GM18867 (cell line): ENCODE measurements around the gene CAPN11.
A peak's percentile ranks its signal among the peaks of the same experiment; 100 is the strongest.

ENCODE experiments used
- ATAC-seq: cut with Tn5 transposase; IDR thresholded peaks from one replicate; pipeline ENCODE4 v1.9.1; 2021; ENCODE audit warnings: mild to moderate bottlenecking, moderate library complexity; ENCODE audit not compliant: unreplicated experiment

CAPN11 gene

GRCh38 chr6:44158770-44159228 is at the start of gene CAPN11:
CAPN11 (plus strand) TSS chr6:44158820; CDS start chr6:44158849, 29 bp downstream.
- no peak for ATAC-seq

DNA sequence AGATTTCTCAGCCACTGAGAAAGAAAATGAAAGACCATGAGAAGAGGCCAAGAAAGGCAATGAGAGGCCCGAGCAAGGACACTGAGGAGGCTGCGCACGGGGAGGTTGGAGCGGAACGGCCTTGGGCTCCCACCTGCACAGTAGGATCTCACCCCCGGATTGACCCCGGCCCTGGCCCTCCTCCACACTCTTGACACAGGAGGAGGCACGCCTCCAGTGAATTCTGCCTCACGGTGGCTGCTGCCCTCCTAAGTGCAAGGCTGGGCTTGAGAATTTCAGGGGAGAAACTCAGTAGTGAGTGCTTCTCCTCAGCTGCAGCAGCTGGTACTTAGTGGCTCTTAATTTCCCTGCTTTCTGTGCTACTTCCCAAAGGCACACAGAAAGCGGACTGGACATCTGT is 49.4 kb upstream of the CAPN11 start:
- no peak for ATAC-seq

DNA sequence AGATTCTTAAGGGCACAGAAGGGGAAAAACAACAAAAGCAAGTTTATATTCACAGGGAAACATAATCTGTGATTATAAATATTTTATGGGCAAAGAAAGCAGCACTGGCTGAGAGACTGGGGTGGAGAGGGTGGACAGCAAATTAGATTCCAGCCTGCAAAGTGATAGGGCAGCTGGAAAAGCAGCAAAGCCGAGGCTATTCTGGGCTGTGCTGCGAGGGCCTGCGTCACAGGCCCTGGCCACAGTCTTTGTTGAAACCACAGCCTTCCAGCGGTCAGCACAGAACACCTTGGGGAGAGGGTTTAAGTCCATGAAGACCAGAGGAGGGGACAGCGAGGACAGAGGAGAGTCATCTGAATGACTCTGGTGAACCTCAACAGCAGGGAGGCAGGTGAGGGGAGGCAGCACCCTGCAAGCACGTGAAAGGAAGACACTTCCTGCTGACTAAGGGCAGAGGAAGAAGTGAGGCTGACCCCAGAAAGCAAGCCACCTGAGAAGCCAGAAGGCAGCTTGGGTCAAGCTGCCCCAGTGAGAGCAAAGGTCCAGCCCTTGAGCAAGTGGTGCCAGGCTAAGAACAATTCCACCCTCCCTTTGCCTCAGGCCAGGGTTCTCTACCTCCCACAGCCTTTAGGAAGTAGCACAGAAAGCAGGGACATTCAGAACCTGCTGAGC is 48.5 kb upstream of the CAPN11 start:
- ATAC-seq: no peak

- ATAC-seq: no peak
Observed at GRCh38 chr6:44110966-44111365, 47.7 kb upstream of the CAPN11 start.

GRCh38 chr6:44111434-44112417 is 46.9 kb upstream of the CAPN11 start:
- no peak for ATAC-seq

DNA sequence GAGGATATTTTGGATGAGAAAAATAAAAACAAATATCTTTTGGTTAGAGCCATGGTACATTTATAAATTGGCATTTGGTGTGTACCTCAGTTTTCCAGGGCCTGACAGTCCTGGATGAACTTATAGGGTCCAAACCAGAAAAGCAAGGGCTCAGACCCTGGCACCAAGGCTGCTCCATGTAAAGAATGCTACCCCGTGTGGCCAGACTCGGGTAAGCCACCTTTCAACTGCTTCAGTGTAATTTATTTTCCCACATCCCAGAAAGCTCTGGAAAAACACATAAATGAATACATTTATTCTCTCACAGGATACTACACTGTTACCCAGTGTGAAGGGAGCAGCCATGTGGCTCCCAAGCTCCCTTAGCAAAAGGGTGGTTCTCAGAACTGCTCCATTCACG is 45.2 kb upstream of the CAPN11 start:
- ATAC-seq: no peak

DNA sequence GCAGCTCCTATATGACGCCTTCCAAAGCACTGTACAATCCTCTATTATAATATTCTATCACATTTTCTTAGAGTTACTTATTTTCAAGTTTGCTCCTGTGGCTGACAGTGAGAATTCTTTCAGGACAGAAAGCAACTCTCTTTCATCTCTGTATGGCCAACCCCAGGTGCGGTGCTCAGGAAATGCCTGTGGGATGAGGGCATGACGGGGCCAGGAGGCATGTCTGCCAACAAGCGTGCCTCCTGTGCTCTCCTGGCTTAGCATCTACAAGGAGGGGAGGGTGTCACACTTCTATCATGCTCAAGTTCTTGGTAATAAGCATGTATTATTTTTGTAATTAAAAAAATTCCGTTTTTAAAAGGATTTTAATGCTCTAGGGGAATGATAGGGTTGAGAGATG is 42.8 kb upstream of the CAPN11 start:
- no peak for ATAC-seq

GRCh38 chr6:44116641-44117382 is 41.8 kb upstream of the CAPN11 start:
- ATAC-seq: no peak

DNA sequence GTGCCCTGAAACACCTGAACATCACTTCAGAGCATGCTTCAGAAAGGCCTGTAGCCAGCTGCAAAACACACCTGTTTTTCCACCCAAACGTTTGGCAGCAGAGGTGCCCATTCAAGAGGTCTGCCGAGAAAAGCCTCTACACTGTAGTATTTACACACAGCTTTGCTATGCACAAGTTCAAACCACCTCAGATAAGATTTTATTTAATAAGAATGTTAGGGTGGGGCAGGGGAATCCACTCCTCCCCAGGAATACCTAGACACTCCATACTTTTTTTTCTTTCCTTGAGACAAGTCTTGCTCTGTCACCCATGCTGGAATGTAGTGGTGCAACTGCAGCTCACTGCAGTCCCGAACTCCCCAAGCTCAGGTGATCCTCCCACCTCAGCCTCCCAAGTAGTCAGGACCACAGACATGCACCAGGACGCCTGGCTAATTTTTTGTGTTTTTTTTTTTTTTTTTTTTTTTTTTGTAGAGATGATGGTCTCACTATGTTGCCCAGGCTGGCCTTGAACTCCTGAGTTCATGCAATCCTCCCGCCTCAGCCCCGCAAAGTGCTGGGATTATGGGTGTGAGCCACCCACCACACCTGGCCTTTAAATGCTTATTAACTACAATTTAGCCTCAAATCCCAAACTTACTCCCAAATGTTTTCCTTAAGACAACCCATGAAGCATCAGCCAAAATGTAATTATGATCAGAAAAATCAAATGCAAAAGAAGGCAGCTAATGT is 41.1 kb upstream of the CAPN11 start:
- no peak for ATAC-seq

DNA sequence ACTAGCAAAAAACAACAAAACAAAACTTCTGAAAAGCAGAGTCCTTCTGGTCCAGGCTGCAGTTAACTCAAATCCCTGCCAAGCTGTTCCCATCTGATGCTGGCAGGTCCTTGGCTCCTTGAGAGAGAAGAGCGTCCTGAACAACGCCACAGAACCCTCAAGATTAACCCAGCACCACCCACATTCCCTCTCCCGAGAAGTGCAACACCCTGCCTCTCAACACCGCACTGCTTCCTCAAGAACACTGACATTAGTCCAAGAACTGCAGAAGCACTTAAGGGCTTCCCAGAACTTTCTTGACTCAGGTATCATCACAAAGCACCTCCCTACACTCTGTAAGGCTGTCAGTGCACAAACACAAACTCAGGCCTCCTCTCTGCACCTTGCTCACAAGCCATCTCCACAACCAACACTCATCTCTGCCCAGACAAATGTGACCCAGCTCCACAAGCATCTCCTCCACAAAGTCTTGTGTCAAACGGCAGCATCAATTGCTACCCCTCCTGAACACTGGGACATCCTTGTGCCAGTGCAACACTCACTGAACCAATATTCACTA is 38.8 kb upstream of the CAPN11 start:
- no peak for ATAC-seq

GRCh38 chr6:44120692-44121443 is 37.8 kb upstream of the CAPN11 start:
- no peak for ATAC-seq

DNA sequence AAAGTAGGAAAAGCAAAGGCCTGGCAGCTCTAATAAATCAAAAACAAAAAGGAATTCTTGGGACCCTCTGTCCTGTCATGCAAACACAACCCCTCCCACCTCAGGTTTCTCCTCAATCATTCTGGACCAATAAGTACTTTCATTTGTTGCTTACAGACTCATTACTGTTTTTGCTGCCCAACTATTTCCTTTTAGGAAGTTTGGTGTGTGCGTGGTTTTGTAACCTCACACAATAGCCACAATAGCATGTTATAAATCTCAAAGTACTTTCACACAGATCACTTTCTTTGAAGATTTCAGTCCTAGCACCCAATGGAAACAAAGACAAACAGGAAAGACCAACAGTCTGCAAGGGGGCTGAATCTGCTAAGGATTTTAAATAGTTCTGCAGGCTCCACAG is 35.8 kb upstream of the CAPN11 start:
- ATAC-seq: no peak

GRCh38 chr6:44123544-44123943 is 35.1 kb upstream of the CAPN11 start:
- ATAC-seq: no peak

DNA sequence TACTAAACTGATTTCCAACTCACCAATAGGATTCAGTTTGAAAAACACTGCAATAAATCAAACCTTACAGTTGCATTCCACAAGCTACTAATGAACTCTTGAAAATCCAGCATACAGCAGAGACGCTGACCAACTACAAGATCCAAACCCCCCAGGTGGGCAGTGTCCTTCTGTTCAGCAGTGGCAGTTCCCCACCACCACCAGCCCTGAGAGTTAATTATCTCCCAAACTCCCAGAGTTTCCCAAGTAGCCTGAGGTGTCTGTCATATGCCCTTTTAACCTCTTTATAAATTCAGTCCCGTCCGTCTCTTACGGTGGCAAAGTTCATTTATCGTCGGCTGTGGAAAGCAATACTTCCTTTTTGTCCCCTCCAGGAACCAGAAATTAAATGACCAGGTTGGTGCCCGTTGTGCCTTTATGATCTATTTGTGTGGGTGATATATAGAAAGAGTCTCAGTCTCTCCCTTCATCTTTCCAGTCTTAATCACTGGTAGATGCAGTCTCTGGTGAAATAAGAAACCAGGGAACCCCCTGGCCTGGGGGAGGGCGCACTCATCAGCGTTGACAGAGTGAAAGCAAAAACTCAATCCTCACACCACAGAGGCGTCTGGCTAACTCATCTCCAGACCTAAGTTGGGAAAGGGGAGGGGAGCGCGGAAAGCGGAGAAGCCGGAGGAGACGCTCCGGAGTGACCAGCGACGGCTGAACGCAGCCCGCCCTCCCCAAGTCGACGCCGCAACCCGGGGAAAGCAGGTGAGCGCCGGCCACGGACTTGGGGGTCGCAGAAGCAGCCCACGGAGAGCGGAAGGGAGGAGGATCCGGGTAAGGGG is 32.1 kb upstream of the CAPN11 start:
- peak; percentile 49 for ATAC-seq

GRCh38 chr6:44127186-44128019 is 31.2 kb upstream of the CAPN11 start, which contains the start of the genes MRPL14 and TMEM63B:
MRPL14 (minus strand) TSS chr6:44127452; CDS start chr6:44116611, 10,841 bp downstream.
TMEM63B (plus strand) TSS chr6:44127554; CDS start chr6:44134585, 7,031 bp downstream.
- peak; percentile 76 for ATAC-seq

DNA sequence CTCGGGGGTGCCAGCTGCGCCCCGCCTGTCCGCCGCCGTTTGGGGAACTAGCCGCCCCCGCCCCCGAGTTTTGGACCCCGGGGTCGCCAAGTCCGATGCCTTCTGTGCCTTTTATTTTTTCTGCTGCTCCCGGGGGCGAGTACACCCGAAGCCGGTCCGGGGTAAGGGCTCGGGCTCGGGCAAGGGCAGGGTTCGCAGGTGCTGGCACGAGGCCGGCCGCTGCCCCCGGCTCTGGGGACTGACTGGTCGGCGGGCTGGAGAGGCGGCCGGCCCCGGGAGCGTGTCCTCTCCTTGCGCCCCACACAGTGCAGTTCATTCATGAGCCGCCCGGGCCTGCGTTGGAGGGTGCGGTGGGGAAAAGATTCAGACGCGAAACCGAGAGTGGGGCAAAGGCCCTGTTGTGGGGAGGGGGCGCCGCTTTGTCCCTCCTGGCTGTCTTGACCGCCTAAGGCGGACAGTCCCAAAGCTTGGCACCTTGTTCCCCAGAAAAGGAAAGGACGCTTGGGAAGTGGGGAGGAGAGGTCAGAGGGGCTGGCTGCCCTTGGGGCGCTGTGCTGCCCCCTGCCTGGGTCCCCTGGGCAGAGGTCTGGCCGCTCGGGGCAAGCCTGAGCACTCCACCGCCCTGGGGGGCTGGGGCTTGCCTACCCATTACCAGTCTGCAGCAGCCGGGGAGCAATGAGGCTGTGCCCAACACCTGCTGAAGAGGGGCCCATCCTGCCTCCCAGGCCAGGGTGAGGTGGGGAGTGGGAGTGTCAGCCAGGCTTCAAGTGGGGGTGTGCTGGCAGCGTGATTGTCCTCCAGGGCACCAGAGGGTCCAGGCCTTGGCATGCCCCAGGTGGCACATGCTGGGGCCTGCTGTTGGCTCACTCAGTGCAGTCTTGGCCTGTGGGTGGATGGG is 30.4 kb upstream of the CAPN11 start:
- ATAC-seq: no peak
